HL-60/S4 (cell line): Measurements from ENCODE around the gene SATB2.

Source experiments
- in situ Hi-C: fragments of 300-500 bp; cut with MboI; formaldehyde crosslinking; loops from 2 replicates; pipeline ENCODE4 v1.14.3; 2022; ENCODE audit warnings: low sequenced_read_pairs

SATB2 gene

DNA sequence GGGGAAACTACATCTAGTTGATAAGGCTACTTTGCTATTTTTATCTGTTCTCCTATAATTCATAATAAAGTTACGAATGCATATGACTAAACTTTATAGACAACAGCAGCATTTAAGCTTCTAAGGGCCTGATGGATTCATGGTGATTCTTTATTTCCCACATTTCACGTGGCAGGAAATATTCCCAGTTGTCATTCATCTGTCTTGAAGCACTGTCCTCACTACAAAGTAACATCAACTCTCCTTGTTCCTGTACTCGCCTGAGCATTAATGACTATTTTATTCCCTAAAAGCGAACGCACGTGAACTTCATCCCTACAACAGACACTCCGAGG lies 2.6 kb downstream of the SATB2 start:
- in situ Hi-C loops = no loop called here

DNA sequence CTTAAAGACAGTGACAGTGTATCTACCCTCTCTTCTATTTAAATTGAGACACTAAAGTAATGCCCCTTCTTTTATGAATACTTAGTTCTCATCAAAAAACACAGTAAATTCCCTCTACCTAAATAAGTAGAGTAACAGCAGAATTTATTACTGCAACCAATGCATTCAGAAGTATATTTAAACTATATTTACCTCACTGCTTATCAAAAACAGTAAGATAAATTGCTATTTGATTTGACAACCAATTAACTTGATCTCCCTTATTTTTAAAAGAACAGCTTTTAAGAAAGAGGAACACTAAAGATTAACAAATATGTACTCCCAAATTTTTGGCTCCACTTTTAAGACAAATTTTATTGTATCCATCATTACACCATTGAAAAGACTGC lies 4.8 kb downstream of the SATB2 start:
- in situ Hi-C loops = no loop called here

DNA sequence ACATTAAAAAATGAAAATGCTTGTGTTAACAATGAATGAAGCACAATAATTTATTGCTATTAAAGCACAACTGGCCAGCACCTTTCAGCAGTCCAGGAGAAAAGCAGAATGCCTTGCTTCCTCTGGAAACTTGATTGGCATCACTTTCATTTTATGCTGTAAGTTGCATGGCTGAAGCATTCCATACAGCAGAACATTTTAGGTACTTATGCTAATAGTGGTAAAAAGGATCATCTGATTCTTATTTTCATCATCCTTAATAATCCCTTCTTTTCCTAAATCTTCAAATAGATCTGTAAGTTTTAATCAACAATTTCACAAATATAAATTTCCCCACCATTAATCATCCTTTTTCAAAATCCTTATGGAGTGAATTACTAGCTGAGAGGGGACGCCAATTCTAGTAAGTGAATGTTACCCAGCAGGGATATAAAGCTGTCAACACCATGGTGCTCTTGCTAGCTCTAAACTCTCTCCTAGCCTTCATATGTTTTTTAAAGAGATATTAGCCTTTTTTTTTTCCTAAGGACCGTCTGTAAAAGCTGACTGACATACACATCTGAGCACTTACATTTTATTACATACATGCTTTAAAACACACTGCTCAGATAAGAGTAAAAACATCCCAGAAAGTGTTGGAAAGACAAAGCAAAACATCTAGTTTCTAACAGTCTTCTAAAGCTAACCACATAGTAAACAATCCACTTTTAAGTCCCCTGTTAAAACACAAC lies 5.3 kb downstream of the SATB2 start:
- in situ Hi-C loops = no loop called here

DNA sequence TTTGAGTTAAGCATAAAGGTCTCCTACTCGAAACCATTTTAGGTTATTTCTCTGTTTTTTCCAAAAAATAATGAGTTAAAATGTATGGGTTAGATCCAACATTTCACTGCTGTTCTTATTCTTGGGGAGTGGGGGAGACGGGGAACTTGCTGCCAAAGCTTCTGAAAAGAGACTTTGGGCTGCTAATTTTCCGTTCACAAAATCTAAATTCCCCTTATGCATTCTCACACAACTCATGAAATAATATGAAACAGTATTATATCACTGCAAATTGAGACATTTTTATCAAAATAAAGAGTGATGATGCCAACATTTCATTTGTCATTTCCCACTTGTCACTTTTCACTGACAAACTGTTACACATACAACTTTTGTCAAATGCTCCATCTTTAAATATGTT lies 7.8 kb downstream of the SATB2 start:
- in situ Hi-C loops = no loop called here

DNA sequence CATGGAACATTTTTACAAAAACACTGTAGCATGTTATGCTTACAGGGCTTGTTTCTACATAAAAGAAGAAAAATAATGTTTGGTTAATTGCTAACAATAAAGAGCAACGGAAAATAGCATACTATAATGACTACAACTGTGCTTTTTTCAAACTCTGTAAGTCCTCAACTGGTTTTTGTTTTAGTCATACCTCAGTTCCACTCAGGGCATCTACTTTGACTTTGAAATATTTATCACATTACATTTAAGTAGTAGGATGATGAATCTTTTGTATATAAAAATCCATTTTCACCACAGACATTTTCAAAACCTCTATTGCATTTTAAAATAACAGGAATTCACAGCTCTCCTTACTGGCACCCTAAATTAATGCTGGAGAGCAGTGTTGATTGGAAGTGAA lies 8.3 kb downstream of the SATB2 start:
- in situ Hi-C loops = no loop called here

DNA sequence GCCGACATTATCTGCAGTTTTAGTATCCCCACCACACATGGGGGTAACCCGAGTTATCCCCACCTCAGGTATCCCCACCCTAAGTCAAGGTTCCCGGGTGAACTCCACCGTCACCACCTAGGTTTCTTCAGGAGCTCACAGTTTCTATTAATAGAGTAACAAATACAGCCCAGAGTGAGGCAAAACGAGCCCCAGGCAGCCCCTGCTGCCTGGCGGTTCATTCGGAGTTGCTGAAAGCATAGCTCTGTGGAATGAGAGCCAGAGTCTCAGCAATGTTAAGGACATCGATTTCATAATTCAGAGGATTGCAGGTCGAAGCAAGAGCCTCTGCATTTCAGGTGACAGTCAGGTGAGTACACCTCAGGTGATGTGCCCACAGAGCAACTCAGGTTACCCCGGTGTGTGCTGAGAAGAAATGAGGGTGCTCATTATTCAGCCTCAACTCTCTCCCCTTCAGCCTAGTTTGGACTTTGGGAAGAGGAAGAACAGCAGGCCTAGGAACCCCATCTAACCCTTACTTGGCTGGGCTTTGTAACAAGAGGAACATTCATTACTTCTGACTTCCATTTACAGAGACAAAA lies 10.7 kb downstream of the SATB2 start:
- in situ Hi-C loops = no loop called here

DNA sequence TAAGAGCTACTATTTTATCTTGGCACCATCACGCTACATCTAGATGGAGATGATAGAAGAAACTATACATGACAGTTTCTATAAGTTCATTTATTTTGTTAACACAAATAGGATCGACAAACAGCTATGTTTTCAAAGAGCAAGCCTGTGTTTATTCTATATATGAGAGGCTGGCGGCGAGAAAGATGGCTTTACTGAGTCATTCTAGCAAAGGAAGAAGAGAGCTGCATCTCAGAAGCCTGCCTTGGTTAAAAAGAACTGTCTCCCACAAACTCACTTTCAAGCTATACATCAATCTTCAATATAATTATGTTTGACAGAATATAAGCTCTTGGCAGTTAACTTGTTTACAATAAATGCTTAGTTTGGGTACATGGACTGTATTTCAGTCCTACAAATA lies 13.0 kb downstream of the SATB2 start:
- in situ Hi-C loops = no loop called here

DNA sequence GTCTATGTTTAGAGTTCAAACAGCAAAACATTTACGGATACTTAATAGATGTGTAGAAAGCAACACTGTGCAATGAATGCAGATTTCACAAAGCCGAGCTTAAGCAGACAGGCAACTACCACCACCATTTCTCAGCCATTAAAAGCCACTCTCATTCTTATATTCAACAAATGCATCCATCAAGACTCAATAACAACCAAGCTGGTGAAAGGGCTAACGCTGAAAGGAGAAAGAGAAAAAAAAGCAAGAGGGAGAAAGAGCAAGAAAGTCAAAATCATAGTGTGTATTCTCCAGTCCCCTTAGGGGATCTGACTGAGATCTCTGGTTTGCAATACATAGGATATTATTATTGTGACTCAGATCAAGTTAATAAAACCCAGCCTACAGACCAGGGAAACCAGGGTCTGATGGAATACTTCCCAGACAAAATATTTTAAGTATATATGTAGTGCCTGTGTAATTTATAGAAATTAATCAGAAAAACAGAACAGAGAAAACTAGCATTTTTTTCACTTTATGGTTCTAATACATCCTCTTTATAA lies 14.1 kb downstream of the SATB2 start:
- in situ Hi-C loops = no loop called here

DNA sequence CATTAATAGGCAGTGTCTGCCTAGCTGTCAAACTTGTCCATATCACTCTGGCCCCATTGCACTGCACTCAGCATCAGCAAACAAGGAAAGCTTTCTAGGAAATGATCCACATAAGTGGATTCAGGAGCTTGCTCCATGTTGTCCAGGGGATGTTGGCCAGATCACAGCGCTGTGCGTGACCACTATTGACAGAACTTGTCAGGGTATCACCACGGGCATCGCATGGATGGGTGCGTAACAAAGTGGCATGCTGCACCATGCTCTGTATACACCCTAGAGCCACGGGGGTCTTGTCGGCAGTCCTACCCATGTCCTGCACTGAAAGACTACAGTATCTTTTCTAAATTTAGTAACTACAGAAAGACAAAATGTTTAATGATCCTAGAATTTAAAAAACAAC lies 15.6 kb downstream of the SATB2 start:
- in situ Hi-C loops = no loop called here

DNA sequence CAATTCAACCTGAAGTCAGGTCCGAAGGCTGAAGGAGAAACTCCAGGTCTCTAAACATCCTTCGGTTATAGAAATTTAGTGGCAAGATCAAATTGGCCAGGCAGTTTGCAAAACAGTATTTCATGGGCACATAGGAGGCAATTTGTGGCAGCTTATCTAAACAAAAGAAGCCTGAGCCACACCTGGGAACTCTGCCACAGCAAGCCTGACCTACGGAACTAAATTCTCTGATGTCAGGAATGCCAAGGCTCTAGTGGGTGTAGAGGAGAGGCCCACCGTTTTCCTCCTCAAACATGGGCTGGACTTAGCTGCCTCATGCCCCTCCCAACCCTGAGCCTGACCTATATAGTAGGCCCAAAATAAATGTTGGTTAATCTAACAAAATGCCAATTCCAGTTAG lies 16.0 kb downstream of the SATB2 start:
- in situ Hi-C loops = no loop called here

DNA sequence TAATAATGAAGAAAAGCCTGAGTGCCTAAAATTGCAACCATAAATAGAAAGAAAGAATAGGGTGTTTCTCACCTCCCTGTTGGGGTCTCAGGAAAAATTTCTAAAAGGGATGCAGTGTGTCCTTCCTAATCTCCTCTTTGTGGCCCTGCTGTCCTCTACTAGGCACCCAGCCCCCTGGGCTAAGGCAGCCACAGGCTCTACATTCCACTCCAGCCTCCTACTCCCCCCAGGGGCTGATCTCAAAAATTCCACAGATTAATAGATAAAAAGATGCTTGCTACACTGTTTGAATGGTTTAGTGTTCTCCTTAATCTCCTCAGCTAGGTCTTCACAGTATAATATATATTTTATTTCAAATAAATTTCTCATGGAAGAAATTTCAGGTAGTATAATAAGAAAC lies 17.6 kb downstream of the SATB2 start:
- in situ Hi-C loops = no loop called here

DNA sequence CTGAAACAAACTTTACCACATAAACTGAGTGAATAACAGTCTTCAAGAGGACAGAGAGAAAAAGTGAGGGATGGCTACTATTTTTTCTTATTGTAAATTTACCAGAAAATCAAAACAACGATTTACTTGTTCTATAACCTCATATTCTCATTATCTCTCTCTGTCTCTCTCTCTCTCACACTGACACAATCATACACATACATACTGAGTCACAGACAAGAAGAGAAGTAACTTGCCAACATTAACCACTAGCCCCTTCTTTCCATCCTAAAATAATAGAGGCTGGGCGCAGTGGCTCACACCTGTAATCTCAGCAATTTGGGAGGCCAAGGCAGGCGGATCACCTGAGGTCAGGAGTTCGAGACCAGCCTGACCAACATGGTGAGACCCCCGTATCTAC lies 18.2 kb downstream of the SATB2 start:
- in situ Hi-C loops = no loop called here

DNA sequence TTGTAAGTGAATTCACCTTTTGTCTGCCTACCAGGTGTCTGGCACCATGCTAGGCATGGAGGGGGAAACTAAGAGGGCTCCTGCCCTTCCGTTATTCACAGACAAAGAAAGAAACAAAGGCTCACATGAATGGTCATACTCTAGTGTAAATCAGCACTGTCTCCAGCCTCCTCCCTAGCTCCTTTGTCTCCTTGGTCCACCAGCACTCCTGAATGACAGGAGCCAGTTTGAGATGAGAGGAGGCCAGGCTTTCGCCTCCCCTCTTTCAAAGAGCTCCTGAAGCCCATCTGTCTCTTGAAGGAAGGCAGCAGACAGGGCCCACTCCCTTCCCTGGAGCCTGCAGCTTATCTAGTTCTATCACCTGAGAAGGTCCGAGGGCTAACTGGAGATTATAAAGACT lies 18.7 kb downstream of the SATB2 start:
- in situ Hi-C loops = no loop called here

DNA sequence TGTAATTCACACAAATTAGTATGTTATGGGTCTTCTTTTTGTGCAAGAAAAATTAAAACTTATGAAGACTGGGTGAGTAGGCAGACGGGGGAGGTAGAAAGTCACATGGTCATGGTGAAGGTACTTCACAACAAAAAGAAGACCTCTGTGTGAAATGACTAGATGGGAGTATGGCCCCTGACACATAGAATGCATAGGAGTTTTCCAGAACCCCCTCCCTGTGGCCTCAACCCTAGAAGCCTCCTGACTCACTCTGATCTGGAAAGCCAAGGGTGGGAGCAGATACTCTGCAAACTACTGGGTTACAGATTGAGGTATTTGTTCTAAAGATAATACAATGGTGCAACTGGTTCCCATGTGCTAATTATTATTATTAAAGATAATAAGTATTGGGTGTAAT lies 23.2 kb downstream of the SATB2 start:
- in situ Hi-C loops = no loop called here

DNA sequence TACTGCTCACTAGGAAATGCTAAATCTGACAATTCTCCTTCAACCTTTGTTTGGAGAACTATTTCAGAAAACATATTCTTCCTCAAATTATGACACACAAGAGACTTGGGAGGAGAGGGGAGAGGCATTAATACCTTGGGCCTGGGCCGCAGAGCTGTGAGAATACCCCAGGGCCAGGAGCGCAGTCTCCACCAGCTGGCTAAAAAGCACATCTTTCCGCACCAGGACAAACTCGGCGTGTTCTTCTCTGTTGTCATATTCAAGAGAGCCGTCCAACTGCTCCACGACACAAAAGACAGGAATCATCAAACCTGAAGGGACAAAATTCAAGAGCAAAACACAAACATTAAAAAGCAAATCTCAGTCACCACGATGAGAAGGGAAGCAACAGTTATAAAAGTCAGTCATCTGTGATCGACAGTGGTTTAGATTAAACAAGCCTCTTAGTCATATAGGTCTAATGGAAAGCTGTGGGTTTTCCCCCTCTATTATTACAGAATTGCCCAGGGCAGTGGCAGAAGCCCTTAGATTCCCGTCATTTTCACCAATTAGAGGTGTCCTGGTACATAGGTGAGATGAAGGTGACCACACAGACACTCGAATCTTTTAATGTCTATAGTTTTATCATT lies 24.4 kb downstream of the SATB2 start:
- in situ Hi-C loops = no loop called here

DNA sequence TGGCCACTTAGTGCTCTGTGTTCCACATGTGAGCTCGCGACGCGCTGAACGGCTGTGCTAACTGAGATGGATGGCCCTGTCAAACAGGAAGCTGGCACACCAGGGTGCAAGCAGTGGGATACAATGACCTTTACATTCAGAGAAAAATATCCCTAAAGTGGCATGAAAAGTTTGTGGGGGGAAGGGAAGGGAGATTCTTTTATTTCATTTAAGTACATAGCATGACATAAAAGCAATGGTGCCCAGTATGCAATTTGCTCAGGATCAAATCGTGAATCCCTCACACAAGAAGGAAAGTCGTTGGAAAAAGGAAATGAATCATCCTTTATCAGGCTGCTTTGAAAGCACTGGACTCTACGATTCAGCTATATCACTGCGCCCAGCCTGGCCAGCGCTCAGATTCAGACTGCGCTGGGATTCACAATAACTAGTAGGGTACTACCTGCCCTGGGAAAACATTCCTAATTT lies 26.0 kb downstream of the SATB2 start:
- in situ Hi-C loops = no loop called here

DNA sequence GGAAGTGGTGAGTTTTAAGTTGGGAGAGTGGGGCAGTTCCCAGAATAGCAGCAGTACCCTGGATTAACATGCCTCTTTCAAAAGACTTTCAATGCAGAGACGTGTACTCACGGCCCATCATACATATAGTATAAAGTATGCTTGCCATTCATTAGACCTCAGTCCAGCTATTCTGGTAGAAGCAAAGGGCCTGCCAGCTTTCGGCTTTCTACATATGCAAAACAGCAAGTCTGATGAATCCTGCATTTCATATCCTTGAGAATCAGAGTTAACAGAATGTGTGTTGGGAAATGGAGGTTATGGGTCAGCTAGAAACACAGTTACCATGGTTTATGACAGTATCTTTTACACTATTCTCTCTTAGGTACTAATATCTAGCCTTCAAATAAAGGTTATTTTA lies 27.5 kb downstream of the SATB2 start:
- in situ Hi-C loops = no loop called here

DNA sequence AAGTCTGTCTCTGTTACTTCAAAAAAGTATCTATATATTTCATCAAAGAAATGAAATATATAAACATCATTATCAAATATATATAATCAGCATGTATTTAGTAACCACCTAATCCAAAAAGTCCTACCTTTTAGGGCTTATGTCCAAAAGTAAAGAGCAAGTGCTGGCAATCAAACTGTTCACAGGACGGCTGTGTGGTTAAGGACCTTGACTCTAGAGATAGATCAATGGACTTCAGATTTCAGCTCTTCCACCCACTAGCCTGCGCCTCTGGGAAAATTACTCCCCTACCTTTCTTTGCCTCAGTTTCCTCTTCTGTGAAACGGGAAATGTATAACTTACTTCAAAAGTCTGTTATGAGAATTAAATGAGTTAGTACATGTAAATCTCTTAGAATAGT lies 29.4 kb downstream of the SATB2 start:
- in situ Hi-C loops = no loop called here

DNA sequence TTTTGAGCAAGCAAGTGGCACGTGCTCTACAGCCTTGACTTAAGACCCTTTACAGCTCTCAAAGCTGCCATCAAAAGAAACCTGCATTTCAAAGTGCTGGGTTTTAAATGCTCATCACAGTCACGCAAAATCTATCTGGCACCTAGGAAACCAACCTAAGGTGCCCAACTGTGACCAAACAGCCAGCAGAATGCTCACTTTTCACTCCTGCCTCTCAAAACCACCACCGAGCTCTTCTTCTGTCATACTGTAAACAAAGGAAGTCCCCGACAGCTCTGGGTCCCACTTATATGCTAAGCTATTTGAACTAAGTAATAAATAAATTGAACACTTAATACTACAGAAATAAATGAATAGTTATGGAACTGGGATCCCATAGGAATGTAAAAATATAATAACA lies 33.6 kb downstream of the SATB2 start:
- in situ Hi-C loops = no loop called here

DNA sequence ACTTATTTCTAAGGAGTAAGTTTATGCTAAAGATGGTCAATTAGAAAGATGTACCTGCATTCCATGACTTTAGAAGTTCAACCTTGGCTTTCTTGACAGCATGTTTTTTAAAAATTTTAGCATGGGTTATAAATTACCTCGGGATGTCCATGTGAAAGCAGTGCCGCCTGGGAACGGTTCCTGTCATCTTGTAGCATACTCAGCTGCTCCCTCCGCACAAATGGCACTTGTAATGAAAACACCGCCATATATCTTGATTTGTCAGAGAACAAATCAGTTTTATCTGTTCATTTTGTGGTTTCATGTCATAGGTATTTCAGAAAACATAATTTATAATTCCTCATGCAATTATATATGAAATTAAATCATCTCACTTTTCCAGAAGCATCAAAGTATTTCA lies 38.3 kb downstream of the SATB2 start:
- in situ Hi-C loops = no loop called here

DNA sequence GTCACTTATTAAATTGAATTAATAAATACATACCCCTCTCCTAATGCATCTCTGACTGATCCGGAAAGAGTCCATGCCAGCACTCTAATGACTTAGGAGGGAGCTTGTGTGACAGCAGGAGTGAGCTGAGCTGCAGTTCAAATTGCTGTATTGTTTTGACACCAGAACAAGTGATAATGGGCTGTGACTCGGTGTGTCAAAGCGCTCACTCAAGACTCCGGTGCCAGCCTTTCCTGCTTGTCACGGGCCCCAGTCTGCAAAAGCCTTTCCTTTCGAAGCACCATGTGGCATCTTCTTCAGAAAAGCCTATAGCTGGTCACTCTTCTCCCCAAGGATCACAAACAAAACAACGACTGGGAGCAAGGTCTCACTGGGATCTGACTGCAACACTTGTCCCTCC lies 43.3 kb downstream of the SATB2 start:
- in situ Hi-C loops = no loop called here

DNA sequence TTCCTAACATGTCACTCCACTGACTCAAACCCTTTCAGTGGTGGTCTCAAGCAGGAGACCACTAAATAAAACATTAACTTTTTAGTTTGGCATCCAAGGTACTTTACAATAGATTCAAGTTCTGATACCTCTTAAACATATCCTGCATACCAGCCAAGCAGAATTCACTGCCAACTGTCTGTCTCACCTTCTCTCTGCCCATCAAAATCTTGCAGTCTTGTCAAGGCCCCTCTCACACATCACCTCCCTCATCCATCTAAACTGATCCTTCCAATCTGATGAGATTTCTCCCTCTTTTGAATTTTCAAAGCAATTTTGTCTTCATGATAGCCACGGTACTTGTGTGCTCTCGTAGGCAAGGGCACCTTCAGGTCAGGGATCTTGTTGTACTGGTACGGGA lies 43.7 kb downstream of the SATB2 start:
- in situ Hi-C loops = no loop called here
